Endodermal cell (in vitro differentiated cells): ENCODE measurements around the gene SYT2. TPM values are rescaled to one million over a fixed set of nuclear protein-coding genes. Genes with fewer than 3 reads are reported as not detected.
"Not testable (repeated sequence)": the region's sequence is repeated elsewhere in the genome, so short reads cannot be mapped to it uniquely, and the experiment has no call there.

ENCODE experiments used
- DNase-seq: peaks from one replicate; pipeline ENCODE4 v3.0.0-alpha.2; 2017
- H3K27ac ChIP-seq: 2 replicates; pipeline ENCODE4 v1.5.1; 2013; ENCODE audit warnings: mild to moderate bottlenecking, low read depth, low read length, moderate library complexity
- H3K27me3 ChIP-seq: 2 replicates; pipeline ENCODE4 v1.6.1; 2013; ENCODE audit warnings: mild to moderate bottlenecking, low read length, moderate library complexity; ENCODE audit not compliant: insufficient read depth, control insufficient read depth, poor library complexity, severe bottlenecking
- H3K36me3 ChIP-seq: 2 replicates; pipeline ENCODE4 v1.7.0; 2013; ENCODE audit warnings: mild to moderate bottlenecking, low read length, moderate library complexity; ENCODE audit not compliant: control insufficient read depth, insufficient read depth
- H3K4me1 ChIP-seq: one replicate; pipeline ENCODE4 v1.7.0; 2013; ENCODE audit warnings: low read length; ENCODE audit not compliant: control insufficient read depth, insufficient read depth
- H3K4me3 ChIP-seq: 2 replicates; pipeline ENCODE4 v1.5.1; 2013; ENCODE audit warnings: mild to moderate bottlenecking, low read length, moderate library complexity
- H3K9ac ChIP-seq: 2 replicates; pipeline ENCODE4 v1.6.1; 2013; ENCODE audit warnings: mild to moderate bottlenecking, low read length, moderate library complexity; ENCODE audit not compliant: poor library complexity, severe bottlenecking; ENCODE audit errors: extremely low read depth
- H3K9me3 ChIP-seq: 2 replicates; pipeline ENCODE4 v1.6.1; 2013; ENCODE audit warnings: mild to moderate bottlenecking, low read length, moderate library complexity; ENCODE audit not compliant: control insufficient read depth
- H3K27ac Mint-ChIP-seq: 2 replicates; pipeline ENCODE4 v1.8.0; 2020; ENCODE audit warnings: mixed read lengths
- H3K27me3 Mint-ChIP-seq: 2 replicates; pipeline ENCODE4 v1.8.0; 2021; ENCODE audit warnings: mild to moderate bottlenecking, mixed read lengths; ENCODE audit not compliant: insufficient read depth
- H3K36me3 Mint-ChIP-seq: 2 replicates; pipeline ENCODE4 v1.8.0; 2020; ENCODE audit warnings: low read depth, mixed read lengths
- H3K4me1 Mint-ChIP-seq: 2 replicates; pipeline ENCODE4 v1.8.0; 2020; ENCODE audit warnings: mixed read lengths
- H3K4me3 Mint-ChIP-seq: 2 replicates; pipeline ENCODE4 v1.8.0; 2020; ENCODE audit warnings: mild to moderate bottlenecking, moderate library complexity, mixed read lengths
- H3K9me3 Mint-ChIP-seq: 2 replicates; pipeline ENCODE4 v1.8.0; 2020; ENCODE audit warnings: mild to moderate bottlenecking, mixed read lengths
- CTCF ChIP-seq: fragments of 200-600 bp; sonication (generic); conservative IDR thresholded peaks from 2 replicates; pipeline ENCODE4 v1.5.0; 2021; ENCODE audit warnings: antibody characterized with exemption, mild to moderate bottlenecking
- WGBS, 2 experiments: methylation state at CpG; one replicate each; pipeline versions ENCODE4 v1.1.5 to v1.1.7; 2013; ENCODE audit warnings: missing lambda C conversion rate in 2 of 2, mixed read lengths in 1 of 2; ENCODE audit not compliant: insufficient coverage in 1 of 2, insufficient read length in 1 of 2; 5-methylcytosine and 5-hydroxymethylcytosine counted together
- total RNA-seq, 2 donors: library from RNA; stranded (reverse); fragmentation: NEBNext Ultra II Directional in 1 of 2; extraction: Animal tissue kit (Norgen Biotek cat#: 25700) in 1 of 2; gene quantifications; 2 replicates in 1 of 2; 3 replicates in 1 of 2; pipeline ENCODE4 v1.2.1, GENCODE V29; 2021

SYT2 gene
- total RNA-seq, 2 donors from 2014 or later, result 2.9 to 4.4 TPM

- Histone ChIP-seq H3K9me3 (no peaks in the 10 kb centered on the region), H3K36me3 (no peaks in the 10 kb centered on the region), H3K4me3 (peak overlapping the region; percentile 15), H3K9ac (no peak overlapping the region), H3K27ac (no peak overlapping the region), H3K4me1 (no peaks in the 10 kb centered on the region), H3K27me3 (no peaks in the 10 kb centered on the region)
- H3K9me3 Mint-ChIP-seq, result no peaks in the 10 kb centered on the region
- 71 to 96% methylated on average over 2 to 3 of the region's 3 CpGs for WGBS, 2 experiments
- H3K27me3 Mint-ChIP-seq, result peaks cover 2% of the 10 kb centered on the region
- H3K4me3 Mint-ChIP-seq, result no peak overlapping the region
- peaks cover 38% of the 10 kb centered on the region for H3K4me1 Mint-ChIP-seq
- TF ChIP-seq CTCF, result no peak
- peaks cover 3% of the 10 kb centered on the region for H3K36me3 Mint-ChIP-seq
- H3K27ac Mint-ChIP-seq, result peak overlapping the region; percentile 37
- no peak for DNase-seq
Measured at GRCh38 chr1:202553560-202554038, 156.7 kb downstream of the SYT2 start.

- DNase-seq, H3K27me3 ChIP-seq, H3K4me3 Mint-ChIP-seq, H3K4me1 ChIP-seq, H3K36me3 Mint-ChIP-seq, H3K9me3 ChIP-seq, H3K9ac ChIP-seq, H3K27me3 Mint-ChIP-seq, H3K4me3 ChIP-seq, H3K9me3 Mint-ChIP-seq, H3K36me3 ChIP-seq, H3K27ac Mint-ChIP-seq, H3K27ac ChIP-seq: not testable (repeated sequence)
- peaks cover 34% of the 10 kb centered on the region for H3K4me1 Mint-ChIP-seq
- 80 to 92% methylated on average over 1 of the region's 1 CpG for WGBS, 2 experiments
Measured at GRCh38 chr1:202553078-202553477, 157.2 kb downstream of the SYT2 start.

GRCh38 chr1:202552615-202553014 is 157.6 kb downstream of the SYT2 start:
- H3K4me1 ChIP-seq, H3K27me3 Mint-ChIP-seq, H3K36me3 ChIP-seq, H3K4me3 Mint-ChIP-seq, DNase-seq, H3K9ac ChIP-seq, H3K9me3 ChIP-seq, H3K36me3 Mint-ChIP-seq, H3K4me3 ChIP-seq, H3K9me3 Mint-ChIP-seq, H3K27ac ChIP-seq, H3K27me3 ChIP-seq, H3K27ac Mint-ChIP-seq: not testable (repeated sequence)
- peaks cover 31% of the 10 kb centered on the region for H3K4me1 Mint-ChIP-seq

GRCh38 chr1:202551683-202552082 is 158.6 kb downstream of the SYT2 start:
- no peaks in the 10 kb centered on the region for H3K9me3 ChIP-seq
- no peak overlapping the region for H3K4me3 ChIP-seq
- Mint-ChIP-seq H3K27me3 (no peaks in the 10 kb centered on the region), H3K27ac (no peak overlapping the region), H3K36me3 (peaks cover 3% of the 10 kb centered on the region), H3K9me3 (no peaks in the 10 kb centered on the region), H3K4me3 (no peak overlapping the region), H3K4me1 (peaks cover 29% of the 10 kb centered on the region)
- H3K27ac ChIP-seq, result no peak overlapping the region
- H3K4me1 ChIP-seq, result no peaks in the 10 kb centered on the region
- TF ChIP-seq CTCF, result no peak
- H3K9ac ChIP-seq, result no peak overlapping the region
- no peaks in the 10 kb centered on the region for H3K27me3 ChIP-seq
- WGBS, 2 experiments, result 83 to 84% methylated on average over 1 to 3 of the region's 3 CpGs
- no peaks in the 10 kb centered on the region for H3K36me3 ChIP-seq
- DNase-seq, result no peak

GRCh38 chr1:202550088-202550487 is 160.2 kb downstream of the SYT2 start:
- H3K4me1 Mint-ChIP-seq, result peaks cover 36% of the 10 kb centered on the region
- not testable (repeated sequence) for H3K9me3 ChIP-seq, H3K4me3 ChIP-seq, H3K9me3 Mint-ChIP-seq, H3K27me3 ChIP-seq, H3K27ac Mint-ChIP-seq, H3K36me3 ChIP-seq, H3K9ac ChIP-seq, H3K4me1 ChIP-seq, H3K27me3 Mint-ChIP-seq, H3K27ac ChIP-seq, H3K36me3 Mint-ChIP-seq, DNase-seq, H3K4me3 Mint-ChIP-seq
- WGBS, 2 experiments, result 85 to 100% methylated on average over 1 of the region's 1 CpG
